Right cardiac atrium (tissue), 5 donors: ENCODE data around the gene GUCA1A. TPM values are rescaled to one million over a fixed set of nuclear protein-coding genes. Genes with fewer than 3 reads are reported as not detected.
"Not testable (repeated sequence)": the region's sequence is repeated elsewhere in the genome, so short reads cannot be mapped to it uniquely, and the experiment has no call there.

ENCODE experiments used
- ATAC-seq, 2 donors: fragments of 200-7000 bp; cut with Tn5 transposase; one replicate each; pipeline versions ENCODE4 v1.8.0 to v1.9.1; 2020; ENCODE audit warnings: moderate library complexity in 2 of 2, mild to moderate bottlenecking in 1 of 2
- DNase-seq, 3 donors: peaks; one replicate each; pipeline ENCODE4 v3.0.0-alpha.2; 2020
- H3K27ac ChIP-seq: one replicate; pipeline ENCODE4 v1.5.1; 2013; ENCODE audit warnings: mild to moderate bottlenecking, low read length, control low read depth, moderate library complexity
- H3K27me3 ChIP-seq: one replicate; pipeline ENCODE4 v1.6.1; 2013; ENCODE audit not compliant: control insufficient read depth, insufficient read depth
- H3K4me1 ChIP-seq: one replicate; pipeline ENCODE4 v1.6.1; 2013; ENCODE audit warnings: low read length; ENCODE audit not compliant: control insufficient read depth, insufficient read depth
- H3K4me3 ChIP-seq: one replicate; pipeline ENCODE4 v1.5.1; 2013; ENCODE audit warnings: low read length, control low read depth
- H3K9me3 ChIP-seq: one replicate; pipeline ENCODE4 v1.6.1; 2013; ENCODE audit warnings: low read length; ENCODE audit not compliant: control insufficient read depth
- WGBS: extraction: QIAGEN DNeasy Blood & Tissue Kit; methylation state at CpG from one replicate; pipeline ENCODE4 v1.1.7; 2013; 5-methylcytosine and 5-hydroxymethylcytosine counted together
- intact Hi-C, 4 donors: fragments of 100-400 bp; cut with DNase I; formaldehyde crosslinking; loops; one replicate each; pipeline versions ENCODE4 v1.11.0 to v1.14.0; 2022 to 2023
- polyA plus RNA-seq: library from polyadenylated mRNA; stranded (reverse); fragments of 200-250 nt; gene quantifications from one replicate; pipeline ENCODE4 v1.2.3, GENCODE V29; 2013
- total RNA-seq, 4 donors: library from RNA; stranded (reverse); fragmentation: NEBNext Ultra II Directional; extraction: Animal tissue kit (Norgen Biotek cat#: 25700); gene quantifications; one replicate each; pipeline ENCODE4 v1.2.1, GENCODE V29; 2021
- donor health status: healthy with polysubstance abuse.
- donor health status: DM: no; HTN: yes; CAD: no.
- donor health status: DM: no; HTN: no; CAD: no.
- donor health status: DM: no; HTN: yes; CAD: no; lungs with severe emphysema.
- donor health status: DM: yes; HTN: yes; CAD: no.

Gene GUCA1A
- total and polyA plus RNA-seq, 5 donors, result not detected

DNA sequence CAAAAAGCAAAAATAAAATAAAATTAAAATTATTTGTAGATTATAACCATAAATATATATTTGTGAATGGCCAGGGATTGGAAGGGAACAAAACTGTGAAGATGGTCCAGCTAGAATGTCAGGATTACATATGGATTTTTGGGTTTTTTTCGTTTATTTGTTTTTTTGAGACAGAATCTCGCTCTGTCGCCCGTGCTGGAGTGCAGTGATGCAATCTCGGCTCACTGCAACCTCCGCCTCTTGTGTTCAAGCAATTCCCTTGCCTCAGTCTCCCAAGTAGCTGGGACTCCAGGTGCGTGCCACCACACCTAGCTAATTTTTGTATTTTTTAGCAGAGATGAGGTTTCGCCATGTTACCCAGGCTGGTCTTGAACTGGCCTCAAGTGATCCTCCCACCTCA, 22.9 kb upstream of the GUCA1A start:
- WGBS, result 86% methylated on average over 8 of the region's 8 CpGs
- H3K4me1 ChIP-seq, result no peaks in the 10 kb centered on the region
- intact Hi-C loops, result no loop called here
- H3K4me3 ChIP-seq, result no peak overlapping the region
- H3K27ac ChIP-seq, result no peak overlapping the region
- H3K9me3 ChIP-seq, result no peaks in the 10 kb centered on the region
- ATAC-seq (no peak), DNase-seq (no peak)
- H3K27me3 ChIP-seq, result no peaks in the 10 kb centered on the region

DNA sequence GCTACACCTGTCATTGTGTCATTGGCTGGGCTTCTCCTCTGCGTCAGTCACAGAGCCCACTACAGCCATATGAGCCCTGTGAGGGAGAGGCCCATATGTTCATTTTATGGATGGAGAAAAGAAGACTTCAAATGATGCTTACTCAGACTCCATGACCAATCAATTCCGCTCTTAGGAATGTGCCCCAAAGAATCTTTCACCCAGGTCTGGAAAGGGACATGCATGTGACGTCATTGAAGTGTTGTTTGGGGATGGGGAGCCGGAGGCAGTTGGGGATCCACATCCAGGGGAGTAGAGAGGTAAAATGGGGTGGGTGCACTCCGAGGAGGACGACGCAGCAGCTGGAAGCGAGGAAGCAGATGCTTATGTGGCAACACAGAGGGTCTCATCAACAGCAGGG, 21.1 kb upstream of the GUCA1A start:
- DNase-seq (no peak), ATAC-seq (no peak)
- WGBS, result 72% methylated on average over 8 of the region's 8 CpGs
- Histone ChIP-seq H3K9me3 (no peaks in the 10 kb centered on the region), H3K4me1 (no peaks in the 10 kb centered on the region), H3K27ac (no peak overlapping the region), H3K4me3 (no peak overlapping the region), H3K27me3 (no peaks in the 10 kb centered on the region)
- intact Hi-C loops, result no loop called here

DNA sequence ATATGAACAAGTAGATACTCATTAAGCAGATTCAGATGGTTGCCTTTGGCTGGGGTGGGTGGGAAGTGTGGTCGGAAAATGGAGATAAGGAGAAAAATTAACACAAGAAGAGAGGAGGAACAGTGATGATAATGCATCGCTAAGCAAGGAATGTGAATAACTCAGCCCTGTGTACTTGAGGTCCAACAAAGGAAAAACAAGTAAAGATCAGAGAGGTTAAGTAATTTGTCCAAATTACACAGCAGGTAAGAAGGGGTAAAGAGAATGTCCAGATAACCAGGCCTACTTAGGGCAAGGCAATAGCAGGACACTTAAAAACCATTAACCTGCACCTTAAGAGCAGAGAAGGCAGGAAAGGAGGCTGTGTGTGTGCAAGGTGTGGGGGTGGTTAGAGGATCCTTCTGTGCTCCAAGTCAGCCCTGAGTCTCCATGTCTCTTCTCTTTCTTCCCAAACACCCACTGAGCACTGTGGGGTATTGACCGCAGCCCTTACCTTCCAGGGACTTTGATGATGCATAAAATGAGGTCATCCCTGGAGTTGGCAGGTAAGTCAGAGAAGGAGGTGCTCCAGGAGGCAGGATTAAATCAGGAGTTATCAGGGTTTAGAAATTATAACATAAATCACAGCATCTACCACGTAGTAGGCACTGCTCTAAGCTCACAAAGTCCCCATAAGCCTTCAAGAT, 20.5 kb upstream of the GUCA1A start:
- H3K9me3 ChIP-seq, H3K27me3 ChIP-seq, H3K27ac ChIP-seq, H3K4me3 ChIP-seq, H3K4me1 ChIP-seq, DNase-seq, intact Hi-C loops, ATAC-seq: not testable (repeated sequence)
- WGBS, result 63% methylated on average over 4 of the region's 4 CpGs

DNA sequence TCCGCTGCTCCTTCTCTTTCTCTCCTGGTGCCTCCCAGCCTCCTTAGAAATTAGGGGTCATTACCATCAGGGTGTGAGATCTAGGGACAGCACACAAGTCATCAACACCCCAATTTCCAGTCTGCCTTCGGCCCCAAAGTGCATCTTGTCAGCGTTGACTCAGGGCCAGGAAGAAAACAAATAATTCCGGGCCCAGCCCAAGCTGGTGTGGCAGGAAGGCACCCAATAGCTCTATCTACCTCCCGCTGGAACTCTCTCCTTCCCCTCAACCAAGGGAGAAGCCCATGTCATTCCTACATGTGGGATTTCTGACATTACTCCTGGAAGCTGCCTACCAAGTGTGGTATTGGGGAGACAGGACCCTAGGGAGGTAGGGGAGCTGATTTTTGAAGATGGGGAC, 19.2 kb upstream of the GUCA1A start:
- ATAC-seq (no peak), DNase-seq (no peak)
- 68% methylated on average over 5 of the region's 5 CpGs for WGBS
- Histone ChIP-seq H3K9me3 (no peaks in the 10 kb centered on the region), H3K27ac (no peak overlapping the region), H3K4me1 (no peaks in the 10 kb centered on the region), H3K27me3 (no peaks in the 10 kb centered on the region), H3K4me3 (no peak overlapping the region)
- intact Hi-C loops, result no loop called here

DNA sequence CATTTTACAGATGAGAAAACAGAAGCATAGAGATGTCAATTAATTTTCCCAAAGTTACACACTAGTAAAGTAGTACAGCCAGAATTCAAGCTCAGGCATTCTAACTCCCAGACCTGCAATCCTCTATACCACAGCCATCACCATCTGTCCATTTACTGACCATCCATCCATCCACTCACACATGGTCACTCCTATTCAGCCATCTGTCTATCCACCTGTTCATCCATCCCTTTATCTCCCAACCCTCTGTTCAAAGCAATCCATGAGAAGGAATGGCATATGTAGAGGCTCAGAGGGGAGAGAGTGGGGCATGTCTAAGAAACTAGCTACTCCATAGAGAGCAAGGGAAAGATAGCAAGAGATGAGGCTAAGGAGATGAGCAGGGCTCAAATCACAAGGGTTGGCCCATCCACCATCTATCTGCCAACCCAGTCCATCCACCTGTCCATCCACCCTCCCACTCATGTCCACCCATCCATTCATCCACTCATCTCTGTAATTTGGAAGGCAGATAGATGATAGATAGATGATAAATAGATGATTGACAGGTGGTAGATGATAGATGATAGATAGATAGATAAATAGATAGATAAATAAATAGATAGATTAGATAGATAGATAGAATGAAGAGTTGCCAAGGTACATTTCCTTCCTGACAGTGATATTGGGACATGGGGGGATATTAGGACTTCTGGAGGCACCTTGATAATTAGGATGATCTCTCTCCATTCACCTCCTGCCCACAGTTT, 18.5 kb upstream of the GUCA1A start:
- Histone ChIP-seq H3K9me3 (no peaks in the 10 kb centered on the region), H3K27ac (no peak overlapping the region), H3K4me1 (no peaks in the 10 kb centered on the region), H3K4me3 (no peak overlapping the region), H3K27me3 (no peaks in the 10 kb centered on the region)
- no peak for DNase-seq
- intact Hi-C loops, result no loop called here
- no peak for ATAC-seq

DNA sequence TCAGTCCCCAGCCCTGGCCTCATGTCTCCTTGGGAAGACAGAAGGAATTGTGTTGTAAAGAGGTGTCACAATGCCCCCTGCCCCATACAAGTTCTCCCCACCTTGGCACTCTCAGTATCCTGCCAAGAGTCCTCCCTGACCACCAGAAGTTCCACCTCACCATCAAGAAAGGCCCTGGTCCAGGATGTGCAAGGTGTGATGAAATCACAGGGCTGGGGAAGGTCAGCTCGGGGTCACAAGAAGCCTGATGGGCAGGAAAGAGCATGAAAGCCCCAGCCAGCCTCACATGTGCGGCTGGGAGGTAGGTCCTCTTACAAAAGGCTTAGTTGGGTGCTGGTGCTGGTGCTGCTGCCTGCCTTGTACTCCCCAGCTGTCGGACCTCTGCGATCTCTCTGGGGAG, 17.9 kb upstream of the GUCA1A start:
- H3K4me1 ChIP-seq, result no peaks in the 10 kb centered on the region
- no peaks in the 10 kb centered on the region for H3K9me3 ChIP-seq
- no peaks in the 10 kb centered on the region for H3K27me3 ChIP-seq
- 82% methylated on average over 4 of the region's 4 CpGs for WGBS
- intact Hi-C loops, result no loop called here
- ATAC-seq, result no peak
- no peak for DNase-seq
- H3K27ac ChIP-seq, result no peak overlapping the region
- no peak overlapping the region for H3K4me3 ChIP-seq

DNA sequence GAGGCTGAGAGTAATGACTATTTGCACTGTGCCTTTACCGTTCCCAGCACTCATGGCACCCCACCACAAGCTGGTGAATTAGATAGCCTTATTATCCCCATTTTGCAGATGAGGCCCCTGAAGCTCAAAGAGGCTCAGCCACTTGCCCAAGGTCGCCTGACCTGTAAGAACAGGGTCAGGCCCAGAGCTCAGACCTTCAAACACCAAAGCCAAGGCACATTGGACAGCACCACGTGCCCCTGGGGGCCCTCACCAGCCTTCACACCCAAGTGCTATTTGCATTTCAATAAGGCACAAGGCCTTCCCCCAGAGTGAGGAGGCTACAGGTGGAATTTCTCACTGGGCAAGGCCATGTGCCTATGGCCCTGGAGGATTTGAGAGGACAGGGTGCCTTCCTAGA, 16.5 kb upstream of the GUCA1A start:
- Histone ChIP-seq H3K27me3 (no peaks in the 10 kb centered on the region), H3K4me3 (no peak overlapping the region), H3K27ac (no peak overlapping the region), H3K4me1 (no peaks in the 10 kb centered on the region), H3K9me3 (no peaks in the 10 kb centered on the region)
- DNase-seq (no peak), ATAC-seq (no peak)
- intact Hi-C loops, result no loop called here
- WGBS, result 62% methylated on average over 3 of the region's 3 CpGs

DNA sequence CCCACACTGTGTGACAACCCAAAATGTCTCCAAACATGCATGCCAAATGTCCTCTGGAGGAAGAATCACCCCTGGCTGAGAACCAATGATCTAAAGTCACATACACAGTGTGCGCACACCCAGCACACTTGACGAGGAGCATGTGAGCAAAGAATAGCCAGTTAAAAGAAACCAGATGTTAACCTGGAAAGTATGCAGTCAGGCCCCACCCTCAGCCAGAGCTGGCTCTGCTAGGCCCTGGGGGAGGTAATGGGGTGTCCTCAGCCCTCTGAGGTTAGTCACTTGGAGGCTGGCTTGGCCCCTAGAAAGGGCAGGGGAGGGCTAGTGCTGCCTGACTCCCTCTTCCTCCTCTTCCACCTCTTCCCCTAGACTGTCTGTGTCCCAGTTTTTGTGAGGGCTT, 15.2 kb upstream of the GUCA1A start:
- DNase-seq, result no peak
- no peak overlapping the region for H3K4me3 ChIP-seq
- ATAC-seq, result peak in 1 of 2 donors; percentile 12

DNA sequence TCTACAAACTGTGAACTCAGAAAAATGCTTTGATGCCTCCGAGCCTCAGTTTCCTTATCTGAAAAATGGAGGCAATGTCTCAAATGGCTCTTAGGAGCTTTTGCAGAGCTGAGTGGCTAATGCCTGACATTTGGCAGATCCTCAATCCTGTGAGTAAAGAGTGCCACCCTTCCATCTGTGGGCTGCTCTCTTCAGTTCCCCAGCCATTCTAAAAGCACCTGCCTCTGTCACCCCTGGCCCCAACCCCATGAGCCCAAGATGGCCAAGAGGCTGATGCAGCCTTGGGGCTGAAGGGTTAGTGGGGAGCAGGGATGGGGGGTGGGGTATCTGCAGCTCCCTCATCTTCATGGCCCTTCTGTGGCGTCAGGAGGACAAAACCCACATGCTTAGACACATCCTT, 14.5 kb upstream of the GUCA1A start:
- Histone ChIP-seq H3K27ac (no peak overlapping the region), H3K4me1 (no peaks in the 10 kb centered on the region), H3K27me3 (no peaks in the 10 kb centered on the region), H3K4me3 (no peak overlapping the region), H3K9me3 (no peaks in the 10 kb centered on the region)
- DNase-seq, result no peak
- WGBS, result 74% methylated on average over 2 of the region's 2 CpGs
- intact Hi-C loops, result no loop called here
- ATAC-seq, result no peak

More for the DNA sequence above, 15.2 kb upstream of the GUCA1A start:
- H3K27ac ChIP-seq, result no peak overlapping the region
- WGBS, result 61% methylated on average over 2 of the region's 2 CpGs
- no peaks in the 10 kb centered on the region for H3K4me1 ChIP-seq
- H3K27me3 ChIP-seq, result no peaks in the 10 kb centered on the region
- no peaks in the 10 kb centered on the region for H3K9me3 ChIP-seq
- intact Hi-C loops, result no loop called here

DNA sequence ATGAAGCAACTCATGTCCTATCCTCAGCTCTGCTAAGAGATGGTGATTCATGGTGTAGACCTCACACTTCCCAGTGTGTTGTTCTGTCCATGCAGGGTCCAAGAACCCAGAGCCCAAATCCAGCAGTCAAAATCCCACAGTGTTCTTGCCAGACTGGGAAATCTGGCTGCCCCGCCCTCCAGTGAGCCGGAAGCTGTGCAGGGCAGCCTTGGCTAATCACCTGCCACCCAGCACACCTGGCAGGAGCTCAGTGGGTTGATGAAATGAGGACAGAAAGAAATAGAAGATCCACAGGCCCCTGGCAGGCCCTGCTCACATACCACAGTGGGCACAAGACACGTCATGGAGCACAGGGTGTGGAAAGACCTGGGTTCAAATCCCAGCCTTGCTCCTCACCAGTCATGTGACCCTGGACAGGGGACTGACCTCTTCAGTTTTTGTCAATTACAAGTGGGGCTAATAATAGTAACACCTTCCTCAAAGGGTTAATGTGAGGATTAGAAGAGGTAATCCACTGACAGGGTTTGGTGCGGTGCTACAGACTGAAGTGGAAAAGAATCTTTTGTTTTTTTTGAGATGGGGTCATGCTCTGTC, 13.6 kb upstream of the GUCA1A start:
- H3K27ac ChIP-seq, result no peak overlapping the region
- intact Hi-C loops, result no loop called here
- no peaks in the 10 kb centered on the region for H3K27me3 ChIP-seq
- H3K4me1 ChIP-seq, result no peaks in the 10 kb centered on the region
- DNase-seq (no peak), ATAC-seq (no peak)
- WGBS, result 66% methylated on average over 4 of the region's 4 CpGs
- no peak overlapping the region for H3K4me3 ChIP-seq
- no peaks in the 10 kb centered on the region for H3K9me3 ChIP-seq

DNA sequence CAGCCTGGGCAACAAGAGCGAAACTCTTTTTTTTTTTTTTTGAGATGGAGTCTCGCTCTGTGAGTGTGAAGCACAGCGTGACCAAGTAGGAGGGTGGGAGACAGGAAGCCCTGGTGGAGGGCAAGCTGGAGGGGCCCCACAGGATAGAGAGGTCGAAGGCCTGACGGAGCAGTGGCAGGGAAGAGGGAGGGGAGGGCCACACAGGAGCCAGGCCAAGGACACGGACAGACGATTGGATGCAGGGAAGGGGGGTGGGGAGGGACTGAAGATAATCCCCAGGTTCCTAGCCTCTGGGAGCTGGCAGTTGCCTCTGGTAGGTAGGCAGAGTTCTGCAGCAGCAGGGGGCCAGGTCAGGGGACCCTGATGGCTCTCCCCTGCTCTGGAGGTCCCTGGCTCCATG, 10.8 kb upstream of the GUCA1A start:
- Histone ChIP-seq H3K4me1 (no peaks in the 10 kb centered on the region), H3K4me3 (no peak overlapping the region), H3K27ac (no peak overlapping the region), H3K9me3 (no peaks in the 10 kb centered on the region), H3K27me3 (no peaks in the 10 kb centered on the region)
- no peak for DNase-seq
- intact Hi-C loops, result no loop called here
- no peak for ATAC-seq
- WGBS, result 44% methylated on average over 7 of the region's 7 CpGs
